Measurements from ENCODE around the gene MOSPD2.

GRCh38 chrX:14864631-14865030, 8.6 kb upstream of the MOSPD2 start:
- TF ChIP-seq POLR2AphosphoS5 (IDR thresholded peaks at IDR 0.05): no peak
- no peak for TF ChIP-seq CTCF (IDR thresholded peaks at IDR 0.05)
- no peak for TF ChIP-seq POLR2A (IDR thresholded peaks at IDR 0.05)

Measured in breast epithelium (tissue), 3 donors.